GM11168 (cell line): Measurements from ENCODE around the gene OR52W1.

Source experiments
- in situ Hi-C: fragments of 300-500 bp; cut with MboI; formaldehyde crosslinking; loops from one replicate; pipeline ENCODE4 v1.12.0; 2022; ENCODE audit warnings: low sequenced_read_pairs; ENCODE audit not compliant: unreplicated experiment

The OR52W1 gene

DNA sequence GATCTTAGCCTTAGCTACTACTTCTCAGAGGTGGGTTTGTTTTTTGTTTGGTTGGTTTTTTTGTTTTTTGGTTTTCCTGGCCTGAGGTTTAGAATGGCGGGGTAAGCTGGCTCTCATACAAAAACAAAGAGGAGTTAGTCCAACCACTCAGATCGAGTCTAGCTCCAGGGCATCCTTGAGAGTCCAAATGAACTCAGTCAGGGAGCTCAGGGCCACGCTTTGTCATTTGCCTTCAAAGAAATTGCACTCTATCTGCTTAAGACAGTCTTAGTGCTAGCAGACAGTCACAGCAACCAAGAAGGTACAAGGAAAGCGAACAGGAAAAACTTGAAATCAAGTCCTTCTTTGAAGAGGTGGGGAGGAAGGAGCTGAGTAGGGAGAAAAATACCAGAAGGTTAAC, 17.5 kb downstream of the OR52W1 start:
- in situ Hi-C loops, result no loop called here

DNA sequence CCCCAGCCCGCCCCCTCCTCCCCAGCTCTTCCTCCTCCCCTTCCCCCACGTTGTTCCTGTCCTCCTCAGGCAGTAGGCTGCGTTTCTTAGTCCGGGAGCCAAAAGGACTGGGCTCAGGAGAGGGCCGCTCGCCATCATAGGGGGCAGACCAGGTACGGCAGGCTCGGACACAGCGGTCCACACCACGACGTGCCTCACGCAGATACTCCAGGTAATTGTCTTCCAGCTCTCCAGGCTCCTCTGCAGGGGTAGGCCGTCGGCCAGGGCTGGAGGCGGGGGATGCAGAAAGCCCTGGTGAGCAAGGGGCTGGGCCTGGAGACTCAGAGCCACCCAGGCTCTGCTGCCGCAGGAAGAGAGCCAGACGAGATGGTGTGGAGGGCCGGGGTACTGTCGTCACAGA, 18.7 kb downstream of the OR52W1 start:
- in situ Hi-C loops, result no loop called here

DNA sequence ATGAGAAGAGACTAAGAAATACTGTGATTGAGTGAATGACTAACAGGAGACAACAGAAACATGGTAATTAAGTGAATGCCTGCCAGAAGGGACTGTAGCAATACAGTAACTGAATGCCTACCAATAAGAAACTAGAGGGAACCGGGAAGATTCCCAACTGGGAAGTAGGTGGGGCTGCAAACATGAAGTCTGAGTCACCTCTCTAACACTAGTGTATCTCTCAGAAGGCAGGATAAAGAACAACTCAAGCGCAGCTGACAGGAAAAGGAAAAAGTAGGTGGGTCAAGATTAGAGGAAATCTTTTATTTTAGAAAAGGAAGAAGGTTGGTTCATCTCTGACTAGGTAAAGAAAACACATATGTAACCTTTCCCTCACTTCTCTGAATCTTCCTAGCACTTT, 20.3 kb downstream of the OR52W1 start:
- in situ Hi-C loops, result no loop called here

DNA sequence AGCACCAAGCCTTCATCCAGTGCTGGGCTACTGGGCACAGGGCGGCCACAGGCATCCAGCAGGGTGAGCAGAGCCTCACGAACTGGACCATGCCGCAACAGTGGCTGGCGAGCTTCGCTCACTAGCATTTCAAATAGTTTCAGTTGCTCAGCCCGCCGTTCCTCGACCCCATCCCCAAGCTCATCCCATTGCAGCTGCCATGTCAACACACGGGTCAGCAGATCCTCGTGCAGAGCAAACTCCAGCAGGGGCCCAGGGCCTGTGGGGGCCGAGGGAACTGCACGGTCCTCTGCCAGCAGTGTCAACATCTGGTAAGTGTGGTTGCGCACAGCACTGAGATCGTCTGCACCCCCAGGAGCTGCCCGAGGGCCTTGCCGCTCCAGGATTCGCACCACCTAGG, 24.8 kb downstream of the OR52W1 start:
- in situ Hi-C loops, result no loop called here

GRCh38 chr11:6224421-6224820, 25.4 kb downstream of the OR52W1 start:
- in situ Hi-C loops, result no loop called here

DNA sequence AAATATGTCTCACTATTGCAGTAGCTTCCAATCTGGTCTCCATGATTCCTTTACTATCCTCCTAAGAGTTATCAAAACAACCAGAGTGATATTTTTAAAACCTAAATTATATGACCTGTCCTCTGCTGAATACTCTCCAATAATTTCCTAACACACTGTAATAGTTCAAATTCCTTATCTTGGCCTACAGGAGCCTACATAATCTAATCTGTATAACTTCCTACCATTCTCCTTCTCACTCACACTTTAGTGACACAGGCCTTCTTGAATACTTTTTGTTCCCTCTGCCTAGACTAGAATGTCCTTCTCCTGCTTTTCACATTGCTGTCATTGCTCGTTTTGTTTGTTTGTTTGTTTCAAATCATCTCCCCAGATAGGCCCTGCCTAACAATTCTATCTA, 26.0 kb downstream of the OR52W1 start:
- in situ Hi-C loops, result no loop called here

- in situ Hi-C loops, result no loop called here
These were observed 26.9 kb downstream of the OR52W1 start for GRCh38 chr11:6225896-6226295.

DNA sequence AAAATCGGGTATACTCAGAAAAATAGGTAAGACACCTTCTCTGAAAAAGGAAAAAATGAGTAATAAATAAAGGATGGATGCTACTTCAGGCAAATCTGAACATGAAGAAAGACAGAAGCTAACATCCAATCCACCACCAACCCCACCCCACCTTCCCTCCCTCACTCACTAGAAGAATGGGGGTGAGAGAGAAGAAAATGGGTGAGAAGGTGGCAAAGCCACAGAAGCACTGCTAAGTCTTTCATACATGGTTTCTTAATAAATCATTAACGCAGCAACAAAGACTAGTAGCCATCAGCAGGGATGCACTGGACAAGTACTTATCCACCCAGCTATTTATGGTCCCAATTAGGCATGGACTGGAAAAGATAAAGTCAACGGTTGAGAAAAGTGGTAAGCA, 29.5 kb downstream of the OR52W1 start:
- in situ Hi-C loops, result no loop called here

- in situ Hi-C loops, result no loop called here
These were observed 30.9 kb downstream of the OR52W1 start for GRCh38 chr11:6229911-6230310.

- in situ Hi-C loops, result no loop called here
These were observed 33.9 kb downstream of the OR52W1 start for GRCh38 chr11:6232899-6233298.

- in situ Hi-C loops, result no loop called here
These were observed 35.0 kb downstream of the OR52W1 start for GRCh38 chr11:6233984-6234386.

DNA sequence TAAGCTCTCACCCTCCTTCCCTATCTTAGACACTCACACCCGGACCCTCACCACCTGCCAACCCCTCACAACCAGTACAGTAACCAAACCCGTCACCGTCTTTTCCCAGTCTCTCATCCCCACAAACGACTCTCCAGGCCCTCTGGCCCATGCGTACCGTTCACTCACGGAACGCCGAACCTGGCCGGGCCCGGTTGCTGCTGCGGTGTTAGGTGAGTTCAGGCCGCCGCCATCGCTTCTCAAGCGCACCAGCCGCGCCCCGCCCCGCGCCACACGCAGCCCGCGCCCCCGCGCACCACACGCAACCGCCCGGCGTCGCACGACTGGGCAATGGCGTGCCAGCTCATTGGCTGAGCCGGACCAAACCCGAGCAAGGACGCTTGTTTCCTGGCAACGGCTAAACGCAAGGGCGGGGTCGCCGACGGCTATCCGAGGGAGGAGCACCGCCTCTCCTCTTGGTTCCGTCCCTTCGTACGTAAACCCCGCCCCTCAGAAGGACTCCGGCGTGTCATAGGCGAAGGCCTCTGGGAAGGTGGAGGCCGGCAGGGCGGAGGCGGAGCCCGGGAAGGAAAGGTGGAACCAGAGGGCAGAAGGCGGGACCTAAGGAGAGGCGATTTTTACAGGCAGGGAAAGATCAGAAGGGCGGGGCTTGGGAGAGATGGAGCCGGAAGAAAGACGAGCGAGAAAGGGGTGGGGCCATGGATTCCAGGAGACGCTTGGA, 35.5 kb downstream of the OR52W1 start, which contains the start of gene FHIP1B:
TSS of gene FHIP1B (minus strand) at position 250 of the 721 bp plus-strand sequence. CDS start 10,120 bp downstream, outside the sequence.
- in situ Hi-C loops, result no loop called here

GRCh38 chr11:6237266-6237665, 38.2 kb downstream of the OR52W1 start:
- in situ Hi-C loops, result no loop called here

GRCh38 chr11:6237761-6238302, 38.8 kb downstream of the OR52W1 start:
- in situ Hi-C loops, result no loop called here

- in situ Hi-C loops, result no loop called here
These were observed 39.9 kb downstream of the OR52W1 start, which contains the start of gene CNGA4 for GRCh38 chr11:6238902-6239301. Gene CNGA4 (plus strand): TSS chr11:6239089. CDS start chr11:6239207, 118 bp downstream.

DNA sequence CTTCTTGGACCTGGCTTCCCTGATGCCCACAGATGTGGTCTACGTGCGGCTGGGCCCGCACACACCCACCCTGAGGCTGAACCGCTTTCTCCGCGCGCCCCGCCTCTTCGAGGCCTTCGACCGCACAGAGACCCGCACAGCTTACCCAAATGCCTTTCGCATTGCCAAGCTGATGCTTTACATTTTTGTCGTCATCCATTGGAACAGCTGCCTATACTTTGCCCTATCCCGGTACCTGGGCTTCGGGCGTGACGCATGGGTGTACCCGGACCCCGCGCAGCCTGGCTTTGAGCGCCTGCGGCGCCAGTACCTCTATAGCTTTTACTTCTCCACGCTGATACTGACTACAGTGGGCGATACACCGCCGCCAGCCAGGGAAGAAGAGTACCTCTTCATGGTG, 41.1 kb downstream of the OR52W1 start:
- in situ Hi-C loops, result loop anchor here (10.0 kb wide), 2 partner anchors 55 to 115 kb away; no protein-coding TSS in a partner anchor

GRCh38 chr11:6240781-6241180, 41.8 kb downstream of the OR52W1 start:
- in situ Hi-C loops, result loop anchor here (10.0 kb wide), 2 partner anchors 54 to 114 kb away; no protein-coding TSS in a partner anchor

- in situ Hi-C loops, result loop anchor here (10.0 kb wide), 2 partner anchors 53 to 113 kb away; no protein-coding TSS in a partner anchor
These were observed 42.3 kb downstream of the OR52W1 start for GRCh38 chr11:6241316-6241715.

DNA sequence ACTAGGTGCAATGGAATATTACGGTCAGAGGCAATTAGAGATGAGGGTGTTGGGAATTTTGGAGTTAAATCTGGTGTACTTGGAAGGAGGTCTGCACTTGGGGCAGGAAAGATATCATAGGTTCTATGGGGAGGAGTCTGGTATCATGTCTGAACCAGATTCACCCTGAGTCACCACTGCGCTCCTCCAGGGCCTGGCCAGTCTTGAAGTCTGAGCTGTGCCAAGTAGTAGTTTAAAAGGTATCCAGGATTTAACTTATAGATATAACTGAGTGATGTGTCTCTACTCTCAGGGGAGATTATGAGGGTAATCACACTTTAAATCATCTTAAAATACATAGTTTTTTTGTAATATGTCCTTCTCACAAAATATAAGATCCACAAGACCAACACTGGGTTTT, 46.5 kb downstream of the OR52W1 start:
- in situ Hi-C loops, result loop anchor here (10.0 kb wide), 2 partner anchors 49 to 109 kb away; no protein-coding TSS in a partner anchor

GRCh38 chr11:6248248-6248647, 49.2 kb downstream of the OR52W1 start:
- in situ Hi-C loops, result loop anchor here (10.0 kb wide), 2 partner anchors 47 to 107 kb away; no protein-coding TSS in a partner anchor

- in situ Hi-C loops, result loop anchor here (10.0 kb wide), 2 partner anchors 46 to 106 kb away; no protein-coding TSS in a partner anchor
These were observed 49.9 kb downstream of the OR52W1 start for GRCh38 chr11:6248897-6249296.
